ENCODE measurements around the gene HAUS6. TPM values are rescaled to one million over a fixed set of nuclear protein-coding genes. Genes with fewer than 3 reads are reported as not detected.

The HAUS6 gene, protein sequence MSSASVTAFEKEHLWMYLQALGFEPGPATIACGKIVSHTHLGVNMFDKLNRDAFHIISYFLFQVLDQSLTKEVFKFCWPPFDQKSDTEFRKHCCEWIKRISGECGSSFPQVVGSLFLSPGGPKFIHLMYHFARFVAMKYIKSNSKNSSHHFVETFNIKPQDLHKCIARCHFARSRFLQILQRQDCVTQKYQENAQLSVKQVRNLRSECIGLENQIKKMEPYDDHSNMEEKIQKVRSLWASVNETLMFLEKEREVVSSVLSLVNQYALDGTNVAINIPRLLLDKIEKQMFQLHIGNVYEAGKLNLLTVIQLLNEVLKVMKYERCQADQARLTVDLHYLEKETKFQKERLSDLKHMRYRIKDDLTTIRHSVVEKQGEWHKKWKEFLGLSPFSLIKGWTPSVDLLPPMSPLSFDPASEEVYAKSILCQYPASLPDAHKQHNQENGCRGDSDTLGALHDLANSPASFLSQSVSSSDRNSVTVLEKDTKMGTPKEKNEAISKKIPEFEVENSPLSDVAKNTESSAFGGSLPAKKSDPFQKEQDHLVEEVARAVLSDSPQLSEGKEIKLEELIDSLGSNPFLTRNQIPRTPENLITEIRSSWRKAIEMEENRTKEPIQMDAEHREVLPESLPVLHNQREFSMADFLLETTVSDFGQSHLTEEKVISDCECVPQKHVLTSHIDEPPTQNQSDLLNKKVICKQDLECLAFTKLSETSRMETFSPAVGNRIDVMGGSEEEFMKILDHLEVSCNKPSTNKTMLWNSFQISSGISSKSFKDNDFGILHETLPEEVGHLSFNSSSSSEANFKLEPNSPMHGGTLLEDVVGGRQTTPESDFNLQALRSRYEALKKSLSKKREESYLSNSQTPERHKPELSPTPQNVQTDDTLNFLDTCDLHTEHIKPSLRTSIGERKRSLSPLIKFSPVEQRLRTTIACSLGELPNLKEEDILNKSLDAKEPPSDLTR
- 15.0 and 20.1 TPM in 2 replicates for total RNA-seq

DNA sequence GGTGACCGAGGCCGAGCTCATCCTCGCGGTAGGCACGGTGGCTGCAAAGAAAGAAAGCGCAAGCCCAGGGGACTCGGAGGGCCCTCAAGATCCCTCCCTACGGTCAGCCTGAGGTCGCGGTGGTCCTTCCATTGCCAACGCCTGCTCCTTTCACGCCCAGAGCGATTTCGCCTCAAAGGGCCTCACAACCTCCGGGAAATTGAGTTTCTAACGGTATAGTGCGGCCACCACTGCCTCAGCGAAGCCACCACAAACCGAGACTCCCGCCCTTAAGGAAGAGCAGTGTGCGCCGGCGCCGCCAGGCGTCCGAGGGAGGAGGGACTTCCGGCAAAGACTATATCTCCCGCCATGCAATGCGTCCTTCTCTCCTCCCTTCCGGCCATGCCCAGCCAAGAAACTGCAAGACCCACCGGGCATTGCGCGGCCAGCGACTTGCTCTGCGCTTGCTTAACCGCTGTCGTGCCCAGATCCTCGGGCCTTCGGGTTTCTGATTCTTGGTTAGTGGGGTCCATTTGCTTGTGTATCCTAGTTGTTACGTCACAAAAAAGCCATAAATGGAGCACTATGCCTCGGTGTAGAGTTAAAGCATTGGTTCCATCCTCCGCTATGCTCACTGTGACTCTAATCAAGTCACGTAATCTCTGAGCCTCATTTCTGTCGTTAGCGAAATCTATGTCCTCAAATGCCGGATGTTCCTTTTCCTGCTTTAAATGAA is at the start of gene HAUS6:
Gene HAUS6 (minus strand): TSS at position 274 of the 715 bp plus-strand sequence. CDS start 253 bp downstream, at position 21.

DNA sequence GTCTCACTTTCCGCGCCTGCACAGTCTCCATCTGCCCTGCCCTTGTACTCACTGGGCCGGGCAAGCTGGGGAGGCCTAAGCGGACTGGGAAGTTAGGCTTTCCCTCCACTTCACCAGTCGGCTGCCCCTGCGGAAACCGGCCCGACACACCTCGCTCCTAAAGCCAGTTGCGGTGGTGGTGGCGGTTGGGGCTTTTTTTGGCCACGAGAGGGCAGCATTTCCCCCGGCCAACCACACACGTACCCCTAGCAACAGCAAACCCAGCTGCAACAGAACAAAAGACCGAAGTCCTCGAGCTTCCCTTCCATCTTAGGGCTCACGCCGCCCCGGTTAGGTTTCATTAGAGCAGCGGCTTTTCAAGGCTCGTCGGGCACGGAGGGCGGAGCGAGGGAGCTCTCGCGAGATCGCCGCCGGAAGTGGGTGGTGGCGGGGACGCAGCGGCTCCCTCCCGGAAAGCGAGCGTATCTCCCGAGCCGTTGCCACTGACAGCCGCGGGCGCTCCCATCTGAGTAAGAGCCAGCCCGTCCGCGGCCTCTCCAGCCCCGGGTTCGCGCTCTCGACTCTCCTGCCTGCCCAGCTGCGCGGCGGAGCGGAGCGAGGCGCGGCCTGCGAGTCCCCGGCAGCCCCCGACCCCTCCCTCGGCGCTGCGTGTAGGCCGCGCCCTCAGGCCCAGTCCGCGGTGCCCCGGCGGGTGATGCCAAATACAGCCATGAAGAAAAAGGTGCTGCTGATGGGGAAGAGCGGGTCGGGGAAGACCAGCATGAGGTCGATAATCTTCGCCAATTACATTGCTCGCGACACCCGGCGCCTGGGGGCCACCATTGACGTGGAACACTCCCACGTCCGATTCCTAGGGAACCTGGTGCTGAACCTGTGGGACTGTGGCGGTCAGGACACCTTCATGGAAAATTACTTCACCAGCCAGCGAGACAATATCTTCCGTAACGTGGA is 53.5 kb downstream of the HAUS6 start, which contains the start of gene RRAGA:
Gene RRAGA (plus strand): TSS at position 462 of the 951 bp plus-strand sequence. CDS start 233 bp downstream, at position 695.

DNA sequence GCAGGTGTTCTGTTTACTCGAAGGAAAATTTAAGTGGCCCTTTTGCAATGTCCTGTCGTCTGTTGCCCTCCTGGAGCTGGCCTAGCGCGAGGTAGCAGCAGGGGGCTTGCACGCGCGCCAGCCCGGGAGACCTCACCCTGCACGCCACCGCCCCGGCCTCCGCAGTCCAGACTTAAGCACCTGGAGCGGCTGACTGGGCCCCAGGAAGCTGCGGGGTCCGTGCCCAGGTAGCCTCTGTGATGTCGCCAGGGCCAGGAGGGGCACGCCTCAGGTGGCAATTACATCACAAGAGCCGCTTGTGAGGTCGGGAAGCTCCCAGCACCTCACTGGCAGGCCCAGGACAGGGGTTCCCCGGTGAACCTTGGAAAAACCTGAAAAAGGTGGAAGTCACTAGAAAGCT is 69.7 kb downstream of the HAUS6 start, which contains the start of gene SAXO1:
Gene SAXO1 (minus strand): TSS at position 195 of the 400 bp plus-strand sequence. CDS start 301 bp downstream, outside the sequence.

Other genes with a start within 250 kb of the HAUS6 start
- not detected in 2 replicates for gene SAXO1, start 69.7 kb downstream of the HAUS6 start, total RNA-seq
- 70.5 and 78.5 TPM in 2 replicates for gene RRAGA, start 53.5 kb downstream of the HAUS6 start, total RNA-seq
- gene PLIN2, start 24.6 kb upstream of the HAUS6 start, total RNA-seq, result 86.9 and 91.5 TPM in 2 replicates
- gene DENND4C, start 127.8 kb upstream of the HAUS6 start, total RNA-seq, result 33.9 and 36.1 TPM in 2 replicates

All from mammary microvascular endothelial cell (primary cell).